Keratinocyte (primary cell): ENCODE data around the gene LRRC3B. TPM values are rescaled to one million over a fixed set of nuclear protein-coding genes. Genes with fewer than 3 reads are reported as not detected.

Experiments used
- DNase-seq: peaks from one replicate; pipeline ENCODE4 v3.0.0-alpha.2; 2011; ENCODE audit warnings: low read depth, missing footprints, low spot score
- FAIRE-seq: peaks from 2 replicates; lab custom pipeline; 2011; peaks lifted over from hg19 to GRCh38; lab: Jason Lieb, UNC
- H2AFZ ChIP-seq: 2 replicates; pipeline ENCODE4 v1.6.0; 2012; ENCODE audit warnings: low read length, control low read depth, inconsistent platforms; ENCODE audit not compliant: control insufficient read depth
- H3K27ac ChIP-seq: 2 replicates; pipeline ENCODE4 v1.5.1; 2011; ENCODE audit warnings: low read length; ENCODE audit not compliant: control insufficient read depth, insufficient read depth
- H3K27me3 ChIP-seq: 3 replicates; pipeline ENCODE4 v1.6.0; 2011; ENCODE audit warnings: low read length; ENCODE audit not compliant: control insufficient read depth, insufficient read depth; ENCODE audit errors: extremely low read depth
- H3K36me3 ChIP-seq, 2 experiments: 2 replicates in 1 of 2; 3 replicates in 1 of 2; pipeline ENCODE4 v1.5.1; 2011; ENCODE audit warnings: low read length in 2 of 2, mild to moderate bottlenecking in 1 of 2; ENCODE audit not compliant: control insufficient read depth in 2 of 2, insufficient read depth in 2 of 2; ENCODE audit errors: extremely low read depth in 1 of 2
- H3K4me1 ChIP-seq: 3 replicates; pipeline ENCODE4 v1.5.1; 2011; ENCODE audit warnings: low read length; ENCODE audit not compliant: control insufficient read depth, insufficient read depth; ENCODE audit errors: extremely low read depth
- H3K4me2 ChIP-seq: 3 replicates; pipeline ENCODE4 v1.6.0; 2011; ENCODE audit warnings: low read depth, low read length; ENCODE audit not compliant: control insufficient read depth, insufficient read depth; ENCODE audit errors: extremely low read depth
- H3K4me3 ChIP-seq, 3 experiments: fragments of 200-600 bp in 1 of 3; sonication (generic) in 1 of 3; 2 replicates in 2 of 3; 3 replicates in 1 of 3; pipeline ENCODE4 v1.5.1; 2011 to 2016; ENCODE audit warnings: low read length in 3 of 3, mild to moderate bottlenecking in 3 of 3, control low read depth in 2 of 3, inconsistent platforms in 1 of 3, low read depth in 1 of 3, mixed read lengths in 1 of 3, mixed run types in 1 of 3, moderate library complexity in 1 of 3; ENCODE audit not compliant: control insufficient read depth in 2 of 3, insufficient read depth in 2 of 3; ENCODE audit errors: extremely low read depth in 1 of 3
- H3K79me2 ChIP-seq: 2 replicates; pipeline ENCODE4 v1.6.0; 2012; ENCODE audit warnings: low read length; ENCODE audit not compliant: control insufficient read depth, insufficient read depth
- H3K9ac ChIP-seq: 3 replicates; pipeline ENCODE4 v1.6.0; 2011; ENCODE audit warnings: low read length; ENCODE audit not compliant: control insufficient read depth, insufficient read depth; ENCODE audit errors: extremely low read depth
- H3K9me1 ChIP-seq: 3 replicates; pipeline ENCODE4 v1.6.0; 2011; ENCODE audit warnings: low read length; ENCODE audit not compliant: control insufficient read depth, insufficient read depth; ENCODE audit errors: extremely low read depth
- H3K9me3 ChIP-seq: 2 replicates; pipeline ENCODE4 v1.5.1; 2012; ENCODE audit warnings: low read depth, low read length; ENCODE audit not compliant: control insufficient read depth
- H4K20me1 ChIP-seq: 3 replicates; pipeline ENCODE4 v1.6.0; 2011; ENCODE audit warnings: low read length; ENCODE audit not compliant: control insufficient read depth, insufficient read depth; ENCODE audit errors: extremely low read depth
- EZH2 ChIP-seq: IDR thresholded peaks from one replicate; pipeline ENCODE4 v1.6.1; 2012; ENCODE audit warnings: inconsistent platforms, mild to moderate bottlenecking, low read length, moderate library complexity
- dilution Hi-C: fragments of 300-500 bp; cut with MboI; formaldehyde crosslinking; loops from one replicate; pipeline ENCODE4 v1.7.0; 2020; ENCODE audit warnings: low sequenced_read_pairs; ENCODE audit not compliant: extremely low pct_ligation_motif_present
- polyA plus RNA-seq, 5 experiments: library from polyadenylated mRNA; depleted of rRNA in 3 of 5; stranded (reverse) in 3 of 5; stranded (forward) in 1 of 5; unstranded in 1 of 5; fragments of >200 nt; gene quantifications; 1 replicate in 1 of 5; 2 replicates in 3 of 5; 3 replicates in 1 of 5; pipeline versions ENCODE4 v1.2.1 to v1.2.3, GENCODE V29; 2011 to 2012; ENCODE audit warnings: missing spikeins in 2 of 5, low read depth in 1 of 5, low replicate concordance in 1 of 5
- TF ChIP-seq, protein P1 (sequence below), 3 experiments: IDR thresholded peaks in 1 of 3; conservative IDR thresholded peaks in 1 of 3; optimal IDR thresholded peaks in 1 of 3; 2 replicates in 2 of 3; 3 replicates in 1 of 3; pipeline versions ENCODE3 to v1.5.1; 2011; ENCODE audit warnings: low read length in 3 of 3, mild to moderate bottlenecking in 3 of 3, moderate library complexity in 2 of 3, control low read depth in 1 of 3, inconsistent platforms in 1 of 3; ENCODE audit not compliant: insufficient read depth in 2 of 3; ENCODE audit errors: extremely low read depth in 1 of 3

LRRC3B gene
- polyA plus RNA-seq, 1 donor (not counting 4 experiments of a cell fraction or from before 2014, with no cell fraction given) = not detected

- Histone ChIP-seq H3K4me3 (no peak overlapping the region), H2AFZ (no peak overlapping the region), H3K79me2 (no peaks in the 10 kb centered on the region), H3K27me3 (no peaks in the 10 kb centered on the region), H4K20me1 (no peaks in the 10 kb centered on the region), H3K9me3 (no peaks in the 10 kb centered on the region), H3K9me1 (no peaks in the 10 kb centered on the region), H3K4me1 (no peaks in the 10 kb centered on the region), H3K27ac (no peak overlapping the region), H3K9ac (no peak overlapping the region), H3K4me2 (no peak overlapping the region), H3K36me3 (no peaks in the 10 kb centered on the region)
- dilution Hi-C loops = no loop called here
- TF ChIP-seq EZH2 = no peak
- TF ChIP-seq, protein P1, sequence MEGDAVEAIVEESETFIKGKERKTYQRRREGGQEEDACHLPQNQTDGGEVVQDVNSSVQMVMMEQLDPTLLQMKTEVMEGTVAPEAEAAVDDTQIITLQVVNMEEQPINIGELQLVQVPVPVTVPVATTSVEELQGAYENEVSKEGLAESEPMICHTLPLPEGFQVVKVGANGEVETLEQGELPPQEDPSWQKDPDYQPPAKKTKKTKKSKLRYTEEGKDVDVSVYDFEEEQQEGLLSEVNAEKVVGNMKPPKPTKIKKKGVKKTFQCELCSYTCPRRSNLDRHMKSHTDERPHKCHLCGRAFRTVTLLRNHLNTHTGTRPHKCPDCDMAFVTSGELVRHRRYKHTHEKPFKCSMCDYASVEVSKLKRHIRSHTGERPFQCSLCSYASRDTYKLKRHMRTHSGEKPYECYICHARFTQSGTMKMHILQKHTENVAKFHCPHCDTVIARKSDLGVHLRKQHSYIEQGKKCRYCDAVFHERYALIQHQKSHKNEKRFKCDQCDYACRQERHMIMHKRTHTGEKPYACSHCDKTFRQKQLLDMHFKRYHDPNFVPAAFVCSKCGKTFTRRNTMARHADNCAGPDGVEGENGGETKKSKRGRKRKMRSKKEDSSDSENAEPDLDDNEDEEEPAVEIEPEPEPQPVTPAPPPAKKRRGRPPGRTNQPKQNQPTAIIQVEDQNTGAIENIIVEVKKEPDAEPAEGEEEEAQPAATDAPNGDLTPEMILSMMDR (optimal IDR thresholded peaks at IDR 0.05 in 1 of 3, IDR thresholded peaks at IDR 0.05 in 1 of 3, conservative IDR thresholded peaks at IDR 0.05 in 1 of 3; ENCODE audit: extremely low read depth in 1 of 3, insufficient read depth in 2 of 3, low read length in 3 of 3) = no peak
- DNase-seq = no peak
- FAIRE-seq = no peak
Observed at GRCh38 chr3:26614006-26614685, 8.4 kb upstream of the LRRC3B start.

DNA sequence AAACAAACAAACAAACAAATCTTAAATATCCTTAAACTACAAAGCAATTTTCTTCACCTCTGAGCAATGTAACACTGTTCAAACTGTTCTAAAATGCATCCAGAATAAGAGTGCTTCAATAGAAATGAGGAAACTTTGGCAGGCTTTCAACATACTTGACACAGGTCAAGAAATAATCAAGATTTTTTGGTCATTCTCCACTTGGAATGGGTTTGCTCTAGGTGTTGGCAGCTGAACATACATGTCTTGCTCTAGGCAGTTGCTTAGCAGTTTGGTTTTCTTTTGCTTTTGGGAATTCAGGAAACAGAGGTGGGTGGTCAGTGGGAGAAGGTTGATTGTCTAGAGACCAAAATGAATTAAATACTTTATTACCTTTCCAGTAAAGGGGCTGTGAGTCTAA lies 1.4 kb upstream of the LRRC3B start:
- H3K79me2 ChIP-seq = no peaks in the 10 kb centered on the region
- H3K36me3 ChIP-seq = no peaks in the 10 kb centered on the region
- FAIRE-seq (no peak), DNase-seq (no peak)
- no peak overlapping the region for H3K27ac ChIP-seq
- peaks cover 49% of the 10 kb centered on the region for H3K27me3 ChIP-seq
- H3K9me3 ChIP-seq = no peaks in the 10 kb centered on the region
- no peak overlapping the region for H3K4me2 ChIP-seq
- H2AFZ ChIP-seq = no peak overlapping the region
- TF ChIP-seq, protein P1 (optimal IDR thresholded peaks at IDR 0.05 in 1 of 3, IDR thresholded peaks at IDR 0.05 in 1 of 3, conservative IDR thresholded peaks at IDR 0.05 in 1 of 3; ENCODE audit: extremely low read depth in 1 of 3, insufficient read depth in 2 of 3, low read length in 3 of 3) = no peak
- no peak for TF ChIP-seq EZH2
- H4K20me1 ChIP-seq = no peaks in the 10 kb centered on the region
- dilution Hi-C loops = no loop called here
- no peak overlapping the region for H3K4me3 ChIP-seq
- no peaks in the 10 kb centered on the region for H3K4me1 ChIP-seq
- no peak overlapping the region for H3K9ac ChIP-seq
- no peaks in the 10 kb centered on the region for H3K9me1 ChIP-seq
